ENCODE results near the gene SMYD3.

The SMYD3 gene

GRCh38 chr1:246104927-246105326, 402.2 kb downstream of the SMYD3 start:
- no peaks in the 10 kb centered on the region for H3K36me3 ChIP-seq (ENCODE audit: low read length)
- TF ChIP-seq, protein P1, sequence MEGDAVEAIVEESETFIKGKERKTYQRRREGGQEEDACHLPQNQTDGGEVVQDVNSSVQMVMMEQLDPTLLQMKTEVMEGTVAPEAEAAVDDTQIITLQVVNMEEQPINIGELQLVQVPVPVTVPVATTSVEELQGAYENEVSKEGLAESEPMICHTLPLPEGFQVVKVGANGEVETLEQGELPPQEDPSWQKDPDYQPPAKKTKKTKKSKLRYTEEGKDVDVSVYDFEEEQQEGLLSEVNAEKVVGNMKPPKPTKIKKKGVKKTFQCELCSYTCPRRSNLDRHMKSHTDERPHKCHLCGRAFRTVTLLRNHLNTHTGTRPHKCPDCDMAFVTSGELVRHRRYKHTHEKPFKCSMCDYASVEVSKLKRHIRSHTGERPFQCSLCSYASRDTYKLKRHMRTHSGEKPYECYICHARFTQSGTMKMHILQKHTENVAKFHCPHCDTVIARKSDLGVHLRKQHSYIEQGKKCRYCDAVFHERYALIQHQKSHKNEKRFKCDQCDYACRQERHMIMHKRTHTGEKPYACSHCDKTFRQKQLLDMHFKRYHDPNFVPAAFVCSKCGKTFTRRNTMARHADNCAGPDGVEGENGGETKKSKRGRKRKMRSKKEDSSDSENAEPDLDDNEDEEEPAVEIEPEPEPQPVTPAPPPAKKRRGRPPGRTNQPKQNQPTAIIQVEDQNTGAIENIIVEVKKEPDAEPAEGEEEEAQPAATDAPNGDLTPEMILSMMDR (IDR thresholded peaks at IDR 0.05; ENCODE audit: insufficient read depth, low read length, poor library complexity, severe bottlenecking): no peak
- TF ChIP-seq EZH2phosphoT487 (conservative IDR thresholded peaks at IDR 0.05; ENCODE audit: low read length): no peak
- H2AFZ ChIP-seq (ENCODE audit: low read depth, low read length, severe bottlenecking): no peak overlapping the region
- H3K4me3 ChIP-seq (ENCODE audit: insufficient read depth, low read length, poor library complexity, severe bottlenecking): no peak overlapping the region
- H3K27me3 ChIP-seq (ENCODE audit: low read length): no peaks in the 10 kb centered on the region
- no peak overlapping the region for H3K4me2 ChIP-seq (ENCODE audit: low read depth, low read length, poor library complexity, severe bottlenecking)
- no peaks in the 10 kb centered on the region for H3K9me3 ChIP-seq (ENCODE audit: insufficient read depth, low read length)
- no peaks in the 10 kb centered on the region for H3K9me2 ChIP-seq (replicated peaks; ENCODE audit: insufficient read depth, low read length)
- H3K27ac ChIP-seq (ENCODE audit: low read depth, low read length): no peak overlapping the region
- H3K9ac ChIP-seq (ENCODE audit: low read length): no peak overlapping the region
- no peaks in the 10 kb centered on the region for H3F3A ChIP-seq (ENCODE audit: insufficient read depth)
- H4K20me1 ChIP-seq (ENCODE audit: low read depth, low read length): no peaks in the 10 kb centered on the region
- no peaks in the 10 kb centered on the region for H3K79me2 ChIP-seq (ENCODE audit: insufficient read depth, low read length)

- H3K4me3 ChIP-seq (ENCODE audit: insufficient read depth, low read length, poor library complexity, severe bottlenecking): no peak overlapping the region
- H3F3A ChIP-seq (ENCODE audit: insufficient read depth): no peaks in the 10 kb centered on the region
- no peak overlapping the region for H3K4me2 ChIP-seq (ENCODE audit: low read depth, low read length, poor library complexity, severe bottlenecking)
- no peak overlapping the region for H3K27ac ChIP-seq (ENCODE audit: low read depth, low read length)
- TF ChIP-seq, protein P1 (IDR thresholded peaks at IDR 0.05; ENCODE audit: insufficient read depth, low read length, poor library complexity, severe bottlenecking): no peak
- no peak for TF ChIP-seq EZH2phosphoT487 (conservative IDR thresholded peaks at IDR 0.05; ENCODE audit: low read length)
- no peaks in the 10 kb centered on the region for H3K9me2 ChIP-seq (replicated peaks; ENCODE audit: insufficient read depth, low read length)
- H3K36me3 ChIP-seq (ENCODE audit: low read length): no peaks in the 10 kb centered on the region
- H2AFZ ChIP-seq (ENCODE audit: low read depth, low read length, severe bottlenecking): no peak overlapping the region
- no peak overlapping the region for H3K9ac ChIP-seq (ENCODE audit: low read length)
- H4K20me1 ChIP-seq (ENCODE audit: low read depth, low read length): no peaks in the 10 kb centered on the region
- H3K9me3 ChIP-seq (ENCODE audit: insufficient read depth, low read length): no peaks in the 10 kb centered on the region
- no peaks in the 10 kb centered on the region for H3K79me2 ChIP-seq (ENCODE audit: insufficient read depth, low read length)
- H3K27me3 ChIP-seq (ENCODE audit: low read length): no peaks in the 10 kb centered on the region
These were observed 407.5 kb downstream of the SMYD3 start for GRCh38 chr1:246099570-246099969.

GRCh38 chr1:246096356-246096755, 410.7 kb downstream of the SMYD3 start:
- no peak overlapping the region for H2AFZ ChIP-seq (ENCODE audit: low read depth, low read length, severe bottlenecking)
- no peaks in the 10 kb centered on the region for H3K27me3 ChIP-seq (ENCODE audit: low read length)
- no peaks in the 10 kb centered on the region for H3K9me2 ChIP-seq (replicated peaks; ENCODE audit: insufficient read depth, low read length)
- no peaks in the 10 kb centered on the region for H3K9me3 ChIP-seq (ENCODE audit: insufficient read depth, low read length)
- H3K36me3 ChIP-seq (ENCODE audit: low read length): no peaks in the 10 kb centered on the region
- H4K20me1 ChIP-seq (ENCODE audit: low read depth, low read length): no peaks in the 10 kb centered on the region
- H3K4me2 ChIP-seq (ENCODE audit: low read depth, low read length, poor library complexity, severe bottlenecking): no peak overlapping the region
- H3K27ac ChIP-seq (ENCODE audit: low read depth, low read length): no peak overlapping the region
- no peak overlapping the region for H3K9ac ChIP-seq (ENCODE audit: low read length)
- no peaks in the 10 kb centered on the region for H3K79me2 ChIP-seq (ENCODE audit: insufficient read depth, low read length)
- H3F3A ChIP-seq (ENCODE audit: insufficient read depth): no peaks in the 10 kb centered on the region
- no peak for TF ChIP-seq EZH2phosphoT487 (conservative IDR thresholded peaks at IDR 0.05; ENCODE audit: low read length)
- TF ChIP-seq, protein P1 (IDR thresholded peaks at IDR 0.05; ENCODE audit: insufficient read depth, low read length, poor library complexity, severe bottlenecking): no peak
- H3K4me3 ChIP-seq (ENCODE audit: insufficient read depth, low read length, poor library complexity, severe bottlenecking): no peak overlapping the region
